Measurements from ENCODE around the gene SNCAIP. TPM values are rescaled to one million over a fixed set of nuclear protein-coding genes. Genes with fewer than 3 reads are reported as not detected.

The SNCAIP gene
- total and polyA plus RNA-seq, 2 of the 4 experiments (the other 2 are of a cell fraction), result 15.3 to 19.0 TPM

GRCh38 chr5:122447879-122448278 is 135.8 kb downstream of the SNCAIP start:
- H3K4ac ChIP-seq (ENCODE audit: low read depth, low read length), result no peak overlapping the region
- no peaks in the 10 kb centered on the region for H4K20me1 ChIP-seq (ENCODE audit: insufficient read depth, low read length)
- no peak overlapping the region for H3K4me3 ChIP-seq (ENCODE audit: insufficient read depth, low read depth, low read length)
- no peak overlapping the region for H4K5ac ChIP-seq (ENCODE audit: low read depth, low read length)
- no peak overlapping the region for H3K4me2 ChIP-seq (ENCODE audit: low read depth, low read length)
- no TSS peak for BruUV-seq (replicated peaks)
- dilution Hi-C loops (cut with HindIII; ENCODE audit: low sequenced_read_pairs, unreplicated experiment), result no loop called here
- CTCF ChIA-PET, result no interaction called here
- intact Hi-C loops (cut with micrococcal nuclease), result no loop called here
- no peak overlapping the region for H3K14ac ChIP-seq (replicated peaks; ENCODE audit: low read depth, low read length)
- no peak overlapping the region for H4K8ac ChIP-seq (ENCODE audit: low read depth in 2 of 2, low read length in 2 of 2)
- H2AFZ ChIP-seq (replicated peaks; ENCODE audit: low read length, poor library complexity), result no peak overlapping the region
- POLR2A ChIA-PET (ENCODE audit: unreplicated experiment), result no interaction called here
- H3K27ac ChIP-seq (ENCODE audit: insufficient read depth, low read length), result no peak overlapping the region
- no peaks in the 10 kb centered on the region for H3K27me3 ChIP-seq (ENCODE audit: control insufficient read depth, insufficient read depth, low read length)
- H3K56ac ChIP-seq (ENCODE audit: extremely low read depth, insufficient read depth, low read length), result no peak overlapping the region
- TF ChIP-seq NFE2L2 (IDR thresholded peaks at IDR 0.05; ENCODE audit: low read depth, low read length), result no peak
- WGBS, 2 experiments (ENCODE audit: extremely low coverage in 2 of 2, insufficient read length in 1 of 2), result 20% methylated on average over 1 of the region's 3 CpGs; no CpG with 5 or more reads in 1 of the 2 experiments
- H3K36me3 ChIP-seq (ENCODE audit: control insufficient read depth, insufficient read depth, low read length), result peaks cover 13% of the 10 kb centered on the region
- no peak overlapping the region for H2AK9ac ChIP-seq (replicated peaks; ENCODE audit: low read depth, low read length, poor library complexity)
- no peak overlapping the region for H2BK5ac ChIP-seq (ENCODE audit: low read depth, low read length, poor library complexity, severe bottlenecking)
- H3K18ac ChIP-seq (ENCODE audit: low read depth, low read length), result no peak overlapping the region
- no peak overlapping the region for H2BK120ac ChIP-seq (ENCODE audit: low read depth, low read length)
- no peak overlapping the region for H2AK5ac ChIP-seq (ENCODE audit: low read depth, low read length)
- no peak overlapping the region for H2BK15ac ChIP-seq (ENCODE audit: low read depth, low read length)
- in situ Hi-C loops (cut with MboI; ENCODE audit: low sequenced_read_pairs), result no loop called here
- H4K91ac ChIP-seq (ENCODE audit: insufficient read depth, low read depth, low read length), result no peak overlapping the region
- H3K79me1 ChIP-seq (ENCODE audit: low read depth in 1 of 2, low read length in 2 of 2), result no peaks in the 10 kb centered on the region
- H3K23ac ChIP-seq (ENCODE audit: low read depth, low read length), result no peak overlapping the region
- 0 out of 2 replicates have a peak, but pooled peaks cover 2% of the 10 kb centered on the region for H3K9me1 ChIP-seq (ENCODE audit: insufficient read depth, low read length)
- ATAC-seq (ENCODE audit: low read depth) (no peak), DNase-seq (no peak)
- H3K9me3 ChIP-seq (ENCODE audit: control insufficient read depth, insufficient read depth, low read length), result no peaks in the 10 kb centered on the region
- H2BK20ac ChIP-seq (ENCODE audit: low read depth, low read length), result no peak overlapping the region
- no peaks in the 10 kb centered on the region for H3K4me1 ChIP-seq (ENCODE audit: control insufficient read depth, insufficient read depth, low read length)
- no peak overlapping the region for H3K9ac ChIP-seq (ENCODE audit: low read depth, low read length)

Measured in IMR-90 (cell line).